Thyroid gland (tissue), 4 donors: Measurements from ENCODE around the gene SLC26A6.

ENCODE experiments used
- CTCF ChIP-seq, 6 experiments: fragments of 200-600 bp in 3 of 6; fragments of 450-650 bp in 3 of 6; sonication (generic) in 3 of 6; IDR thresholded peaks; one replicate each; pipeline ENCODE4 v1.5.1; 2016 to 2019; ENCODE audit warnings: antibody characterized with exemption in 6 of 6, mild to moderate bottlenecking in 2 of 6, inconsistent platforms in 1 of 6, moderate library complexity in 1 of 6
- POLR2A ChIP-seq, 2 donors: fragments of 450-650 bp; IDR thresholded peaks; one replicate each; pipeline ENCODE4 v1.6.1; 2017; ENCODE audit warnings: antibody characterized with exemption in 2 of 2, mild to moderate bottlenecking in 2 of 2, moderate library complexity in 1 of 2

- no peak for TF ChIP-seq CTCF (IDR thresholded peaks at IDR 0.05)
- TF ChIP-seq POLR2A (IDR thresholded peaks at IDR 0.05): no peak
Measured at GRCh38 chr3:48636149-48636655, 941 bp upstream of the SLC26A6 start.
